ENCODE measurements around the gene ANKLE2. TPM values are rescaled to one million over a fixed set of nuclear protein-coding genes. Genes with fewer than 3 reads are reported as not detected.

Gene ANKLE2
- total and polyA plus RNA-seq, 7 donors: 24.1 to 56.2 (median 29.7) TPM

GRCh38 chr12:132719954-132720324 is 41.7 kb downstream of the ANKLE2 start:
- H3K9me3 ChIP-seq: no peaks in the 10 kb centered on the region
- intact Hi-C loops (cut with DNase I): no loop called here
- H3K4me3 ChIP-seq: no peak overlapping the region
- H3K4me1 ChIP-seq: no peaks in the 10 kb centered on the region
- peaks cover 11 to 93% of the 10 kb centered on the region in 2 donors for H3K36me3 ChIP-seq (ENCODE audit: insufficient read depth in 1 of 2, low read depth in 1 of 2)
- WGBS, 3 donors: 87 to 91% (median 88%) methylated on average over 12 of the region's 12 CpGs
- no peak for ATAC-seq
- H3K27me3 ChIP-seq (ENCODE audit: insufficient read depth in 3 of 3, low read length in 2 of 3): no peaks in the 10 kb centered on the region
- no peak for DNase-seq
- H3K27ac ChIP-seq: no peak overlapping the region
- TF ChIP-seq CTCF (IDR thresholded peaks at IDR 0.05): no peak

GRCh38 chr12:132719141-132719953 is 42.3 kb downstream of the ANKLE2 start:
- H3K9me3 ChIP-seq: no peaks in the 10 kb centered on the region
- H3K4me3 ChIP-seq: no peak overlapping the region
- peak in 1 of 2 donors; percentile 39 for DNase-seq
- no peaks in the 10 kb centered on the region for H3K4me1 ChIP-seq
- no peak for TF ChIP-seq CTCF (IDR thresholded peaks at IDR 0.05)
- WGBS, 3 donors: 90 to 94% (median 90%) methylated on average over 31 of the region's 31 CpGs
- H3K36me3 ChIP-seq (ENCODE audit: insufficient read depth in 1 of 2, low read depth in 1 of 2): peaks cover 15 to 93% of the 10 kb centered on the region in 2 donors
- intact Hi-C loops (cut with DNase I): no loop called here
- no peaks in the 10 kb centered on the region for H3K27me3 ChIP-seq (ENCODE audit: insufficient read depth in 3 of 3, low read length in 2 of 3)
- H3K27ac ChIP-seq: no peak overlapping the region
- ATAC-seq: no peak

GRCh38 chr12:132718644-132719043 is 43.0 kb downstream of the ANKLE2 start:
- TF ChIP-seq CTCF (IDR thresholded peaks at IDR 0.05): no peak
- H3K9me3 ChIP-seq: no peaks in the 10 kb centered on the region
- H3K27ac ChIP-seq: no peak overlapping the region
- no peaks in the 10 kb centered on the region for H3K27me3 ChIP-seq (ENCODE audit: insufficient read depth in 3 of 3, low read length in 2 of 3)
- WGBS, 3 donors: 88 to 90% (median 90%) methylated on average over 15 to 21 of the region's 21 CpGs
- no peaks in the 10 kb centered on the region for H3K4me1 ChIP-seq
- ATAC-seq (no peak), DNase-seq (no peak)
- H3K36me3 ChIP-seq (ENCODE audit: insufficient read depth in 1 of 2, low read depth in 1 of 2): peaks cover 15 to 89% of the 10 kb centered on the region in 2 donors
- no peak overlapping the region for H3K4me3 ChIP-seq
- intact Hi-C loops (cut with DNase I): no loop called here

- ATAC-seq (peak in 2 of 4 donors; percentile 18 to 20), DNase-seq (peak in 1 of 2 donors; percentile 48)
- H3K4me3 ChIP-seq: no peak overlapping the region
- H3K36me3 ChIP-seq (ENCODE audit: insufficient read depth in 1 of 2, low read depth in 1 of 2): peaks cover 8 to 83% of the 10 kb centered on the region in 2 donors
- intact Hi-C loops (cut with DNase I): no loop called here
- no peak for TF ChIP-seq CTCF (IDR thresholded peaks at IDR 0.05)
- no peaks in the 10 kb centered on the region for H3K9me3 ChIP-seq
- WGBS, 3 donors: 92 to 93% (median 93%) methylated on average over 59 to 61 of the region's 61 CpGs
- H3K27me3 ChIP-seq (ENCODE audit: insufficient read depth in 3 of 3, low read length in 2 of 3): no peaks in the 10 kb centered on the region
- H3K27ac ChIP-seq: no peak overlapping the region
- no peaks in the 10 kb centered on the region for H3K4me1 ChIP-seq
These were observed 43.9 kb downstream of the ANKLE2 start for GRCh38 chr12:132717531-132718387.
